Stimulated activated CD4-positive, alpha-beta T cell treated with anti-CD3 and anti-CD28 coated beads, TNF-alpha, amount 100 ng/mL, for 24 hours (primary cell): ENCODE results near the gene ARSB.
"Not testable (repeated sequence)": the region's sequence is repeated elsewhere in the genome, so short reads cannot be mapped to it uniquely, and the experiment has no call there.

Source experiments
- DNase-seq, 3 experiments: peaks; one replicate each; pipeline ENCODE4 v3.0.0-alpha.2; 2020; ENCODE audit warnings: low read depth in 3 of 3

The ARSB gene

DNA sequence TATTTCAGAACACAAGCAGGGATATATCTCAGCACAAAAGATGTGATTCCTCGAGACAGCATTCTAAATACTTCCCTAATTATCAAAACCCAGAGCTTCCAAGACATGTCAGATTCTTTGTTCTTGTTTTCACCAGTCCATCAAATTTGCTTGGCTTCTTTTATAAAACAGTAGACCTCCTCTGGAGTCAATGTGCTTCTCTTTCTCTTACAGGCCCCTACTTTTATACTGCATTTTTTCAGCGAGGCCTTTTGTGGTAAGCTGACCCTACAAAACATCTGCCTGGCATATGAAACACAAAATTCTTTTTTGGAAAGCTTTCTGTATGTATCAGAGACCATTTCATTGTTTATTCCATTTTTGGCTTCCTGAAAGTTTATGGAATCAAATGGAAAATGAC, 81.8 kb downstream of the ARSB start:
- DNase-seq = no peak

DNA sequence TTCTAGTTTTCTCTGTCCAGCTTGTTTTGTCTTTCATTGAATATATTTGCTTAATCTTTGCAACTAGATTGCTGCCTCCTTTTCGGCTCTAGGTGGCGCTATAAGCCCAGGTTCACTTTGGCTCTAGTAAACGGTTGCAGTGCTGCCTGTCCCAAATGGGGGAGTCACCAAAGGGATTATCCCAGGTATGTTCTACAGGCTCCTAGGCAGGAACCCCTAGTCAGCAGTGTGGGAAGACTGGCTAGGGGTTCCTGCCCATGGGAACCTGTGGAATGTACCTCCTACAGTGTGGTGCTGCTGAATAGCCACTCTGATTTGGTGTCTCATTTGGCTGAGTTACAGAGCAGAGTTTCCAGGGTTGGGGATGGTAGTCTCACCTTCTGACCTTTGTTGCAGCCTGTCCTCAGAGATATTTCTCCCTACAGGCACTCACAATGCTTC, 85.2 kb downstream of the ARSB start:
- DNase-seq = no peak

DNA sequence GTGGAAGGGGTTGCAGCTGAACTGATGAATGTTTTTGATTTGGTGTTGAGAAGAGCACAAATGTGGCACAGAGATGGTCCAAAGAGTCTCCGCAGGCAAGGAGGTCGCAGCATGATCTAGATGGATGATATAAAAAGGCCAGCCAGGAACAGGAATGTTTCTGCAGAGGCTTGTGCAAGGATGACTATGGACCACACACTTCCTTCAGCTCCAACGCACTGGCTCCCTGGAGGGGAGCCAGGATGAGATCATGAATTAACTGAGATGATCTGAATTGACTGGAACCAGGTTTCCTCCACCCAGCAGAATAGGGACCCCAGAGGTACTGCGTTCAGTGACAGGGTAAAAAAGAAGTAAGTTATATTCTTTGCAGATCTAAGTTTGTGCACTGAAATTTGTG, 89.0 kb downstream of the ARSB start:
- no peak for DNase-seq

DNA sequence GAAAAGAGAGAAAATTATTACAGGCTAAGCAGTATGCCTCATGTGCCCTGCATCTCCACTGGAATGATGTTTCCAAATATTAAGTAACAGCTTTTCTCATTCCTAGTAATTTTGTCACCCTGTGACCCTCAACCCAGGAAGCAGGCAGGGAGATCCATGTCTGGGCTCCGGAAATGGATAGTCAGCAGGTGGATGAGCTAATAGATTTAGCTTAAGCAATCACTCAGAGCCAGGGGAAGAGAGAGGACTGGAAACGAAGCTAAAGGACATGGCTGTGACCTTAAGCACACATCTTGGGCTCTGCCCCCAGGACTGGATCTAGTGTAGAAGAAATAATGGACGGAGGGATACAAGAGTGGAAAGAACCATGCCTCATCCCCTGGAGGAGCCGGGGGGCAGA, 89.5 kb downstream of the ARSB start:
- no peak for DNase-seq

DNA sequence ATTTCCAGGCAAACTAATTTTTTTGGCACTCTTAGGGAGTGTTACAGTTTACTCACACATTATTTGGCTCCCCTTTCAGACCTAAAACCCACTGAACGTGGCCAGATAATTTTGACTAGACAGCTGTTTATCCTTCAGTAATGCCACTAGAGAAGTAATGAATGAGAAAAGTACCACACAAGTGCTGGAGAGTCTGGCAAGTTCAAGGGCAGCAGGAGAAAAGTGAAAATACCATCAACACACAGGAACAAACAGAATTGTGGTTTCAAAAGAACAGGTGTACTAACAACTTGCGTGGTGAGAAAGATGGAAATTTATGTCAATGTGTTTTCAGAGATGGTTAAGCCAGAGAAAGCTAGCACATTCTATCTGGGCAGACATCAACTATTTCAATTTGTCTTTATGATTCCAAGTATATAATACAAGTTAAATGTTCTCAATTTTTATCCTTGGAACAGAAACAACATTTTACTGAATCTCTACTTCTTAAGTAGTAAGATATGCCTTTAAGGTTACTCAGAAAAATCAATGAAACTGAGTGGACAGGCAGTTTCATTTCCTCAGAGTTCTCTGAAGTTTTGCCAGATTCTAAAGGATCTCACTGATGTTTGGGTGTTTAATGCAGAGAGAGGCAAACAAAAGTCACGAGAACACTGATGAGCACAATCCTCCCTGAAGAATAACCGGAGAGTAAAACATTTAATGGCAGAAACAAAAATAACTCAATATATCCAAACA, 91.0 kb downstream of the ARSB start:
- DNase-seq = no peak

DNA sequence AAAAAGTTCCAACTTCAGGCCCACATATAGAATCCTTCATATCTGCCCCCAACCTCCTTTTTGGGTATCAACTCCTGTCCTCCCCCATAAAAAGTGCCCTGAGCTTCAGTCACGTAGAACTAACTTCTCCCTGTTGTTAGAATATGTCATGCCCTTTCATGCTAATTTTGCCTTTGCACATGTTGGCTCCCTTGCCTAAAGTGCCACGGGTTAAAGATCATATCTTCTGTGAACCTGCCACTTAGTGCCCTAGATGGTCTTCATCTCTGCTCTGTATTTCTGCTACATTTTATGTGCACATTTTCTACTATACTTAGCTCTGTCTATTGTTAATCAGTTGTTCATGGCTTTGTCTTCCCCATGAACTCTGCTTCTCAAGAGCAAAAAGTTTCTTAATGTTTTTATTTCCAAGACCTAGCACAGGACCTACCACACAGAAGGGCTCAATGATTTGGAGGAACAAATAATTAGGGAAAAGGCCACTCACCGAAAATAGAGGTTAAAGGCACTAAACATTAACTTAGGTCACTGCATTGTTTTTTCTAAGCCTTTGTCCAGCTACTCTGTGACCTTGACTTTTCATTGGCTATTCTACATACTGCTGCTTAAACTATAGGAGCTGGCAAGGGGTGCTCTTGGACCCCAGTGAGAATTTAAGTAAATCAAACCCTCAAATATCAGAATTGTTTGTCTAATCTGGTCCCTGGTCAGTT, 94.3 kb downstream of the ARSB start:
- no peak for DNase-seq

DNA sequence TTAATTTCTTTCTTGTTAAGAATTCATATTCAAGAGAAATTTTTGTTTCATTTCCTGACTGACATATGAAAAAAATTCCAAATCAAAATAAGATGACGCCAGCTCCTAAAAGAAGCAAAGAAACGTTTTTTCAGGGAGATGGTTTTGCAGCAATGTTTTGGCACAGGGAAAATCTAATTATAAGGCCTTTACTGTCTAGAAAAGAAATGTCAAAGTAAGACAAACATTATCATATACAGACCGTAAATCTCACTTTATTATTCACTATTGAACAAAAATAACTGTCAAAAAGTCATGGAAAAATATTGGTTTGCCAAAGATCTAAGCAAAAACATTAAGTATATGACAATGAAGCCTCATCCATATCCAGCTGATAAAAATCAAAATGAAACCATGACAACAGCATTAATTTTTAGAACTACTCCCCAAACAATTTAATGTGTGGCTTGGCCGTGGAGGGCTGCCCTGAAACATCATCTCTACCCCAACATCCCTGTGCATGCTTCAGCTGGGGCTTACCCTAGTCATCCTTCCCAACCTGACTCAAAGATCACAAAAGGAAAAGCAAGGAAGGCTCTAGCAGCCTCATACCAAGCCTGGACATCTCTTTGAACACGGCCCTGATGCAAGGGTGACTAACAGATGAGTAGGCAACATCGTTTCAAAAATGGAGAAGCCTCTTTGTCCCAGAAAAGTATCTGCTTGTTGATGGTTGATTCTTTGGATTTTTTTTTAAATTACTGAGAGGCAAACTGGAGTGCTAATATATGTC, 95.6 kb downstream of the ARSB start:
- no peak for DNase-seq

DNA sequence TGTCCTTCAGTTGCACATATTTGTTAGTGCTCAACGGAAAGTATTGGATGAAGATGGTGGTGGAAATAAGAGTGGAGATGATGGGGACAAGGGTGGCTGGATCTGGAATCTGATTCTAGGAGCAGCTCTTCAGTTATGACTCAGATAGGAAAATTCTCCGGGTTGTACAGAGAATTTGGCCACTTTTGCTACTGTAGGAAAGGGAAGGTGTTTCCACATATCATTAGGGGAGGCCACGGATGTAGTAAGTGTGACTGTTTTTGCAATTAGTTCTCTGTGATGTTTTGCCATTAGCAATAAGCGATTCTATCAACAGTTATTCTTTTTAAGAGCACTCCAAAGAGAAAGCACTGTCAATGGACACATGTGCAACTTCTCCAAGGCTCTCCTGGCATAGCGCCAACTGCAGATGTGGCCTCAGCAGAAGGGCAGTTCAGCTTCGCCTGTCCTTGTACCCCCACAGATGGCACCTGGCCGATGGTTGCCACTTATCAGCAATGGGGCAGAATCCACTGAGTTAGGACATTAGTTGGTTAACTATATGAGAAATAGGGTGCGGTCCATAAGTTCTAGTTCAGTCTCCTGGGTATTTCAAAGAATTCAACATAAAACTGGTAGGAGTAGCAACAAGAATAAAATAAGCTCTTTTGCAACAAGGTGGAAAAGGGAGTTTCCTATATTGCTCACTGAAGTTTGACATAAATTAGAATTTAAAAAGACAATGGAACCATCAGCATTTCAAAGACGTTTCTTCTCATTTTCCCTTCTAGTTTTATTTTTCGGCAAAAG, 96.3 kb downstream of the ARSB start:
- no peak for DNase-seq

DNA sequence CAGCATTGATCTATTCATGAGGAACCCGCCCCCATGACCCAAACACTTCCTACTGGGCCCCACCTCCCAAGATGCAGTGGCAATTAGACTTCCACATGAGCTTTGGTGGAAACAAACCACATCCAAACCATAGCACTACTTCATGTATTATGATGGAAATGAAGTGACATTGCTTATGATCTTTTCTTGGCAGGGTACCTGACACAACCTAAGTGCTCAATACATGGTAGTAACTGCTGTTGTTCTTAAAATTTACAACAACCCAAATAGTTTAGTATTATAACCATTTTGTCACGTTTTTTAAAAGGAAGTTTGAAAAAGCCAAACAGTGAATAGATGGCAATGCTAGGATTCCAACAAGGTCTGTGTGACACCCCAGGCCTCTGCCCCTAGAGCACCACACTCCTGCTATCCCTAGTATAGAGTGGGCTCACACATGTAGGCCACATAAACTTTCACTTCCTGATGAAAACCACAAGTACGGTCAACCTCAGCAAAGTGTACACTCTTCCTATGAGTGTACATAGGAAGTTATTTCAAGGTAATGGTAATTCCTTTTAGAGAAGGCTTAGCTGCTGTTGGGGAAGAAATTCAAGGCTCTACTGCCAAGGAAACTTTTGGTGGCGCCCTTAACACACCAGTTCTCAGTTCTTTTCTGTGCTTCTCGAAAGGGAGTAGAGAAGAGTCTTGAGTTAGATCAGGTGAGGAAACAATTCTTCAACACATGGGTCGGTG, 97.6 kb downstream of the ARSB start:
- no peak for DNase-seq

DNA sequence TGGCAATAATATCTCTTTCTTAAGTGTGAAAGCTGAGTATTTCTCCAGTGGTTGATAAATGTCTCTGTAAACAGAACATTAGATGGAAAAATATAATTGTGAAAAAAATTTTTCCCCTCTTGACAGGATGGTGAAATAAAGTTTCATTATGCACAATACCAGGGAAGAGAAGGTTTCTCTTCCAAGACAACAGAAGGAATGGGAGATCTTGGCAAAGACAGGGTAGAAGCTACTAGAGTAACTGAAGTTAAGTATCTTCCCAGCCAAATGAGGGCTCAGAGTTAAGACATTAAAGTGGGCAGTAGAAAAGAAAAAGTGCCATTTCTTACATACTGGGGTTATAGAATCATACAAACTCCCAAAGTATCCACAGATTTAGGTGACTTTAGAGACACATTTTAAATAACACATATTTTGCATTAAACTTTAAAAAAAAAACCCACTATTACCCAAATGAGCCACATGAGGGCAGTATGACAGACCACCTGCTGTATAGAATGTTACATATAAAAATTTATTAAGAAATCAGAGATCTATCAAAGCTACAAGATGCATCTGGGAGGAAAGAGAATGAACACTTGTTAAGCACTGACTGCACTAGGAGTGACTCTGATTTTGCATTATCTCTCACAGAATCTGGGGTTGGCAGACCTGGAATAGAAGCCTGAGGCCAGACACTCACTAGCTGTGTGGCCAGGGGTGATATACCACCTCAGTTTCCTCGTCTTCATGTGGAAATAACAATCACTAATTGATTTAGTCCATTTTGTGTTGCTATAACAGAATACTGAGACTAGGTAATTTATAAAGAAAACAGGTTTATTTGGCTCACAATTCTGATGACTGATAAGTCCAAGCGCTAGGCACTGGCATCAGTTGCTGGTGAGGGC, 98.5 kb downstream of the ARSB start:
- no peak for DNase-seq

DNA sequence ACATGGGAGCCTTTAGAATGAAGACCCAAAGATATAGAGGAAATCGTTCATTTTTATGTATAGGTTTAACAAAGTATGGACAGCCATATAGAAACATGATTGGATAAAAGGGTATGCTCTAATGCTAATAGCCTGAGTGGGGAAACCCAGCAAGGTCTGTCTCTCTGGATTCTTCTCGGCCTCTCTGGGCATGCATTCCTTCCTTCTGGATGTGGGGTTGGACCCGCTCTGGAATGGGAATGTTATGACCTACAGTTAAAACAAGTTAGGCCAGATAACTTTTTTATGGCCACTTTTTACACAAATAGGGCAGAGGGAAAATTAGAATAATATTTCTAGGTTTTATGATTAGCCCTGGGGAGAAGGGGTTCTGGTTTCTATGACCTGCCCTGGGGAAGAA, 103.2 kb downstream of the ARSB start:
- no peak for DNase-seq

DNA sequence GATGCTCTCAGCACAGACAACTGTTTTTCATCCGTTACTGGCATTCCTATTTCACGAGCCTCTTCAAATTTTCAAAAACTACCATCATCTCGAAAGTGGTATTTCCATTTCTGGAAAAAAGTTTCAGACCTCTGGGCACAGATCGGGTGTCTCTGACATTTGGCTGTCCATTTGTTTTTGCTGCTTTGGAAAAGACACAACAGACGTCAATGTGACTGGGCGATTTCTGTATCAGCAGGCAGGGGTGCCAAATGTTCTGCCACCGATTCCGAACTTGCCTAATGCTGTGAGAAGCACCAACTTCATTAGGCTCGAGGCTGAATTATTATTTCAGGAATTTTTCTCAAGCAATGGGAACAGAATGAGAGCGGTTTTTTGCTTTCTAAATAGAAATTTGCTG, 105.6 kb downstream of the ARSB start:
- DNase-seq = no peak

DNA sequence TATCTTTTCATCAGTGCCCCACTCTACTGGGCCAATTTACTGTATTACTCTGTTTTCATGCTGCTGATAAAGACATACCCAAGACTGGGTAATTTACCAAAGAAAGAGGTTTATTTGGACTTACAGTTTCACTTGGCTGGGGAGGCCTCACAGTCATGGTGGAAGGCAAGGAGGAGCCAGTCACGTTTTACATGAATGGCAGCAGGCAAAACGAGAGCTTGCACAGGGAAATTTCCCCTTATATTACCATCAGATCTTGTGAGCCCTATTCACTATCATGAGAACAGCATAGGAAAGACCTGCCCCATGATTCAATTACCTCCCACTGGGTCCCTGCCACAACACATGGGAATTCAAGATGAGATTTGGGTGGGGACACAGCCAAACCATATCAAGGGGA, 119.0 kb downstream of the ARSB start:
- not testable (repeated sequence) for DNase-seq

DNA sequence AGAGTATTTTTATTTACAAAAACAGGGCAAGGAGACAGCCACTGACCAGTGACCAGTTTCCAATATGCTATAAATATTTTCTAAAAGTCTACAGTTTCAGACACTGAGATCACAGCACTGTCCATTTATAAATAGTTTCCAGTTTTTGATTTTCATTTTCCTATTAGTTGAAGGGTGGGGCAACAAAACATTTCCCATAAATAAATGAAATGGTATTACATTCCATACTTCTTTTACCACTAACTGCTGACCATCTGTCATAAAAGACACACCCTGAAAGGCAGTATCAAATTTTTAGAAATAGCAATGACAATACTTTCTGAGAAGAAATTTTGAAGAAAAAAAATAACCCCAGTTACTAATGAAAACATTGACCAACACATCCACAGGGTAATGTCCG, 126.7 kb downstream of the ARSB start:
- DNase-seq = no peak

DNA sequence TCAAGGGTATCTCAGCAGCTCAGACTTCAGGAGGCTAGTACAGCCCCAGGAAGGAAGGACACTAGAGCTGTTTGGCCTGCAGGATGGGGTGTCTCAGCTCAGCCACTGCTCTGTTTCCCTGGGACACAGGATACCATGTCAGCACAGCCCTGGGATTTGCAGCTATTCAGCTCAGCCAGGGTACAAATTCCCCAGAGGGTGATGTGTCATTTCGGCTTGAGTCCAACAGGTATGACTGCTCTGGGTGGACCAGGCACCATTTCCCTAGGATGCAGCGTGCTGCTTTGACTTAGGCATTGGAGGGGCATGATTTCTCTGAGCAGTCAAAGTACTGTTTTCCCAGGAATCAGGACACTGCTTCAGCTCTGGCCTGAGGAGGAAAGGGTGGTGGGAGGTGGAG, 130.1 kb downstream of the ARSB start:
- DNase-seq = no peak

DNA sequence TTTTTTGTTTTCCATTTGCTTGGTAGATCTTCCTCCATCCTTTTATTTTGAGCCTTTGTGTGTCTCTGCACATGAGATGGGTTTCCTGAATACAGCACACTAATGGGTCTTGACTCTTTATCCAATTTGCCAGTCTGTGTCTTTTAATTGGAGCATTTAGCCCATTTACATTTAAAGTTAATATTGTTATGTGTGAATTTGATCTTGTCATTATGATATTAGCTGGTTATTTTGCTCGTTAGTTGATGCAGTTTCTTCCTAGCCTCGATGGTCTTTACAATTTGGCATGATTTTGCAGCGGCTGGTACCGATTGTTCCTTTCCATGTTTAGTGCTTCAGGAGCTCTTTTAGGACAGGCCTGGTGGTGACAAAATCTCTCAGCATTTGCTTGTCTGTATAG, 133.2 kb downstream of the ARSB start:
- not testable (repeated sequence) for DNase-seq

DNA sequence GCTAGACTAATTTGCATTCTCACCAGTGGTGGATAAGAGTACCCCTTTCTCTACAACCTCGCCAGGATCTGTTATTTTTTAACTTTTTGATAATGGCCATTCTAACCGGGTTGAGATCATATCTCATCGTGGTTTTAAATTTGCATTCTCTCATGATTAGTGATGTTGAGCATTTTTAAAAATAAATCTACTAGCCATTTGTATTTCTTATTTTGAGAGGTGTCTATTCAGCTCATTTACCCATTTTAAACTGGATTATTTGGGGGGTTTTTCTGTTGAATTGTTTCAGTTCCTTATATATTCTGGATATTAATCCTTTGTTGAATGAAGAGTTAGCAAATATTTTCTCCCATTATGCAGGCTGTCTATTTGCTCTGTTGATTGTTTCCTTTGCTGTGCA, 139.6 kb downstream of the ARSB start:
- DNase-seq = no peak

DNA sequence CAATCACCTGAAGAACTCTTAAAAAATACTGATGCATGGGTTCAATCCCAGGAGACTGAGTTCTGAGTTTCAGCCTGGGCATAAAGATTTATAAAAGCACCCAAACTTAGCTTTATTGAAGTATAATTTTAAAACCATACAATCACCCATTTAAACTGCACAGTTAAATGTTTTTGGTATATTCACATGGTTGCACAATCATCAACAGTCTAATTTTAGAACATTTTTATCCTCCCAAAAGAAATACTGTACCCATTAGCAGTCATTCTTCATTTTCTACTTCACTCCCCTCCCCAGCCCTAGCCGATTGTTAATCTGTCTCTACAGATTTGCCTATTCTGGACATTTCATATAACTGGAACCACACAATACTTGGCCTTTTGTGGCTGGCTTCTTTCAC, 141.7 kb downstream of the ARSB start:
- DNase-seq = no peak

DNA sequence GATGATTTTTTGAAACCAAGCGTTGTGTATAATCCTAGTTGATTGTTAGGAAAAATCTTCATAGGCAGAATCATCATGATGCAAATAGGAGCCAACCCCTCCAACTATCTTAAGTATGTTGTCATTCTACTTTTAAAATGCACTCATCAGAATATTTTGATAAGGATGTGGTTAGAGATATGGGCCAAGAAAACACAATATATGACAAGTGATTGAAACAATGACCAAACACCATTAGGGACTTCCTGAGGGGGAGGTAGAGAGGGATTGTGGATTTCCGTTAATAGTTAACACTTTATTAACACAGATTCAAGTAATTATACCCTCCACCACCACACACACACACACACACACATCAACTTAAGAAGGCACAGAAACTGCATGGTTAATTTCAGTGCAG, 143.3 kb downstream of the ARSB start:
- no peak for DNase-seq

DNA sequence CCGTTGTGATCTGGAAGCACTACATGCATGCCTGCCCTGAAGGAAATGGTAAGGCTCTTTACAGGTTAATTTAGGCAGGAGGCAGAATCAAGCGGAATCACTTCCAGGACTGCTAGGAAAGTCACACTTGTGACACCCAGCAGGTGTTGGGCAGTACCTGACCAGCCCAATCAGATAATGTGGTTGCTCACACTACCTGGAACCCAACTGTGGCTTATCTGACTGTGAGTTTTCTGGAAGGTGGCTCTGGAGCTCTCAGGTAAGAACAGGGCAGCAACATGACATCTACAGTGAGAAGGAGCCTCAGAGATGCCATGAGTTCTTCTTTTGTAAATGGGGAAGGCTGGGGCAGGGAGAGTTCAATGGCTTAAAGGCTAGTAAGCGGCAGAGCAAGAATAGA, 146.4 kb downstream of the ARSB start:
- DNase-seq = no peak
